ENCODE measurements around the gene SMIM7. TPM values are rescaled to one million over a fixed set of nuclear protein-coding genes. Genes with fewer than 3 reads are reported as not detected.
A peak's percentile ranks its signal among the peaks of the same experiment; 100 is the strongest.
"Not testable (repeated sequence)": the region's sequence is repeated elsewhere in the genome, so short reads cannot be mapped to it uniquely, and the experiment has no call there.

SMIM7 gene
- total and polyA plus RNA-seq, 4 experiments from 2014 or later: 59.6 to 94.1 (median 78.1) TPM

DNA sequence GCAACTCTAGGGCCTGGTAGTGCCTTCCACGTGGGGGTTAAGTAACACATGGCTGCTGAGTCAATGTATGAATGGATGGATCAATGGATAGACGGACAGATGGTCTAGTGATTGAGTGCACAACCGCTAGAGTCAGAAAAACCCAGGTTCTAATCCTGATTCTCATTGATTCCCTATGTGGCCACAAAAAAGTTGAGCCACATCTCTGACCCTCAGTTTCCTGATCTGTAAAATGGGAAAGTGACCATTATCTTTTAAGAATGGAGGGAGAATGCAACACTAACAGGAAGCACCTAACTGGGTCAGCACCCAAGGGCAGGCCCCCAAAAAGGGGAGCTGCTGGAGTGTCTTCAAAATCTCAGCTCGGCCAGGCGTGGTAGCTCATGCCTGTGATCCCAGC lies 2.6 kb downstream of the SMIM7 start:
- Mint-ChIP-seq H3K36me3 (peaks cover 30 to 57% of the 10 kb centered on the region in 2 donors), H3K27ac (peak overlapping the region in 2 of 7 donors; percentile 55 to 75), H3K9me3 (no peaks in the 10 kb centered on the region), H3K27me3 (no peaks in the 10 kb centered on the region), H3K4me1 (peaks cover 21 to 60% (median 38%) of the 10 kb centered on the region in 4 donors), H3K4me3 (peak overlapping the region in 4 of 8 donors; percentile 5 to 66 (median 49))
- ChIA-PET POLR2A (ENCODE audit: partially characterized antibody) (interaction anchor here (0.7 to 0.8 kb wide), 2 partner anchors 108 to 115 kb away, joined by 4 read pairs; partner anchors contain the start of gene CHERP), CTCF (ENCODE audit: partially characterized antibody) (interaction anchor here (0.5 to 1.0 kb wide), 2 partner anchors 26 to 161 kb away, joined by 3 read pairs; partner anchors contain the start of genes C19orf44 and CALR3)
- Histone ChIP-seq H3K4me3 (ENCODE audit: low read length in 2 of 2) (no peak overlapping the region), H3K36me3 (ENCODE audit: insufficient read depth, low read length) (peaks cover 52% of the 10 kb centered on the region), H3K27me3 (ENCODE audit: insufficient read depth, low read length) (no peaks in the 10 kb centered on the region), H3K4me1 (ENCODE audit: insufficient read depth, low read length) (peaks cover 33% of the 10 kb centered on the region), H3K9me3 (ENCODE audit: control insufficient read depth in 1 of 2, low read length in 2 of 2) (no peaks in the 10 kb centered on the region), H3K27ac (ENCODE audit: low read depth, low read length) (no peak overlapping the region)
- no peak for DNase-seq
- intact Hi-C loops (cut with micrococcal nuclease): no loop called here

DNA sequence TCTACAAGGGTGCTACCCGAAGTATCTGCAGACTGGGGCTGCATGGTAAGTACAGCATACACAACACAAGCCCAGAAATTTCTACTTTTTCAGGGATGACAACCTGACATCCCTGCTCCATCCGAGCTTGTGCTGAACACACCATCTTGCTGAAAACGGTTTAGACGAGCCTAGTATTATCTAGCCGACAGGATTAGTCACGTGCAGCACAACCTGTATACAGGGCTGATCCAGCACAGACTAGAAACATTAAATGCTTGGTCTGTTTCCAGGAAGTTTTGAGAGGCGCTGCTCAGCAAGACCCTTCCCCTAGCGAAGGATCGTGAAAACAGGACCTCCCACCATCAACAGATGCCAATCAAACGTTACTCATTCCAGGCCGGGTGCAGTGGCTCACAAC lies 4.2 kb downstream of the SMIM7 start:
- Histone ChIP-seq H3K36me3 (ENCODE audit: insufficient read depth, low read length) (peaks cover 68% of the 10 kb centered on the region), H3K27me3 (ENCODE audit: insufficient read depth, low read length) (no peaks in the 10 kb centered on the region), H3K4me1 (ENCODE audit: insufficient read depth, low read length) (peaks cover 27% of the 10 kb centered on the region), H3K4me3 (ENCODE audit: low read length in 2 of 2) (no peak overlapping the region), H3K27ac (ENCODE audit: low read depth, low read length) (no peak overlapping the region), H3K9me3 (ENCODE audit: control insufficient read depth in 1 of 2, low read length in 2 of 2) (no peaks in the 10 kb centered on the region)
- Mint-ChIP-seq H3K27me3 (no peaks in the 10 kb centered on the region), H3K9me3 (no peaks in the 10 kb centered on the region), H3K4me3 (no peak overlapping the region), H3K27ac (peak overlapping the region in 1 of 7 donors; percentile 46), H3K36me3 (peaks cover 44 to 70% of the 10 kb centered on the region in 2 donors), H3K4me1 (peaks cover 21 to 57% (median 30%) of the 10 kb centered on the region in 4 donors)
- DNase-seq: no peak
- intact Hi-C loops (cut with micrococcal nuclease): no loop called here
- ChIA-PET POLR2A (ENCODE audit: partially characterized antibody) (no interaction called here), CTCF (ENCODE audit: partially characterized antibody) (no interaction called here)

DNA sequence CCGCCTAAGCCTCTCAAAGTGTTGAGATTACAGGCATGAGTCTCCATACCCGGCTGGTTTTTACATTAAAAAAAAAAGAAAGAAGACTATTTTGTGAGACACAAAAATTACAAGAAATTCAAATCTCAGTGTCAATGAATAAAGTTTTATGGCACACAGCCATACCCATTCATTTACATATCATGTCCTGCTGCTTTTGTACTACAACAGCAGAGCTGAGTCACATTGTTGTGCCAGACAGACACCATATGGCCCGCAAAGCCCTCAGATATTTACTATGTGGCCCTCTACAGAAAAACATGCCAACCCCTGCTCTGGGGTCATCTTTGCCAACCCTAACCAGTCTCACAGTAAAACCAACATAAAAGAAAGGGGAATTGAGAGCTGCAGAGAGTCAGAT lies 5.3 kb downstream of the SMIM7 start:
- Mint-ChIP-seq H3K27ac (peak overlapping the region in 2 of 7 donors; percentile 27 to 82), H3K27me3 (no peaks in the 10 kb centered on the region), H3K9me3 (no peaks in the 10 kb centered on the region), H3K4me3 (no peak overlapping the region), H3K4me1 (peaks cover 23 to 56% (median 28%) of the 10 kb centered on the region in 4 donors), H3K36me3 (peaks cover 50 to 73% of the 10 kb centered on the region in 2 donors)
- Histone ChIP-seq H3K27me3 (ENCODE audit: insufficient read depth, low read length) (no peaks in the 10 kb centered on the region), H3K4me3 (ENCODE audit: low read length in 2 of 2) (no peak overlapping the region), H3K4me1 (ENCODE audit: insufficient read depth, low read length) (peaks cover 27% of the 10 kb centered on the region), H3K36me3 (ENCODE audit: insufficient read depth, low read length) (peaks cover 69% of the 10 kb centered on the region), H3K27ac (ENCODE audit: low read depth, low read length) (no peak overlapping the region), H3K9me3 (ENCODE audit: control insufficient read depth in 1 of 2, low read length in 2 of 2) (no peaks in the 10 kb centered on the region)
- DNase-seq: no peak
- ChIA-PET CTCF (ENCODE audit: partially characterized antibody) (no interaction called here), POLR2A (ENCODE audit: partially characterized antibody) (no interaction called here)
- intact Hi-C loops (cut with micrococcal nuclease): no loop called here

DNA sequence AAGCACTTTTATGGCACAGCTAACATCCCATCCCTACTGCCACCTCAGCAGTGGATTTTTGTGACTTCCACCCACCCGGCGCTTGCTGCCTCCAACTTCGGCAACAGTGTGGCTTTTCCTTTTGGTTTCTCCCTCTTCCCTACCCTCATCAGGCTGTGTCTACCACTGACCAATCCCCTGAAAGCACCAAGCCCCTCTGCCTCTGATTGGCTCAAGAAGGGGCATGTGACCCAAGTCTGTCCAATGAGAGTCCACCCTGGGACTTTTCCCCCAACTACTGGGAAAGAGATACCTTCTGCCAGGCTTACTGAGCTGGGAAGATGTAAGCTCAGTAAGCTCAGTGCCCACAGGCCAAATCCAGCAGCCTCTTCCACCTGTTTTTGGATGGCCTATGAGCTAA lies 5.8 kb downstream of the SMIM7 start:
- H3K36me3 ChIP-seq (ENCODE audit: insufficient read depth, low read length): peaks cover 69% of the 10 kb centered on the region
- POLR2A ChIA-PET (ENCODE audit: partially characterized antibody): no interaction called here
- H3K27ac Mint-ChIP-seq: no peak overlapping the region

DNA sequence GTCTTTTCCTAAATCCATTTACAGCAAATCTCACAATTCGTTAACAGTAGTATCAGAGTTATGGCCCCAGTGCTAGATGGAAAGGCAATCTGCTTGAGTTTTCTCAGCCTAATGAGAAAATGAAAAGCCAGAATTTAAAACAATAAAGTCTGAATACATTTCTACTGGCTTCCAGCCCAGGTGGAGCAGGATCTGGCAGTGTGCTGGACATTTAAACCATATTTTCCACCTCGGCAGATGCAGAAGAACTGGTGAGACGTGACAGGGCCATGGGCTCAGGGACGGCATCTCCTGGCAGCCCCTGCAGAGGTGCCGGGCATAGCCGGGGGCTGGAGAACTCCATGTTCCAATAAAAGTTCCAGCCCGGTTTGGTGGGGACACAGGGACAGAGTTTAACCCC lies 7.1 kb downstream of the SMIM7 start:
- Mint-ChIP-seq H3K9me3 (no peaks in the 10 kb centered on the region), H3K4me3 (no peak overlapping the region), H3K27ac (peak overlapping the region in 2 of 7 donors; percentile 9 to 48), H3K27me3 (no peaks in the 10 kb centered on the region), H3K36me3 (peaks cover 48 to 74% of the 10 kb centered on the region in 2 donors), H3K4me1 (peaks cover 15 to 46% (median 19%) of the 10 kb centered on the region in 4 donors)
- POLR2A ChIA-PET (ENCODE audit: partially characterized antibody): no interaction called here
- H3K27me3 ChIP-seq (ENCODE audit: insufficient read depth, low read length): no peaks in the 10 kb centered on the region
- H3K9me3 ChIP-seq (ENCODE audit: control insufficient read depth in 1 of 2, low read length in 2 of 2): no peaks in the 10 kb centered on the region
- intact Hi-C loops (cut with micrococcal nuclease): no loop called here
- CTCF ChIA-PET (ENCODE audit: partially characterized antibody): no interaction called here
- no peak overlapping the region for H3K4me3 ChIP-seq (ENCODE audit: low read length in 2 of 2)
- H3K27ac ChIP-seq (ENCODE audit: low read depth, low read length): no peak overlapping the region
- DNase-seq: no peak
- H3K36me3 ChIP-seq (ENCODE audit: insufficient read depth, low read length): peaks cover 71% of the 10 kb centered on the region
- peaks cover 10% of the 10 kb centered on the region for H3K4me1 ChIP-seq (ENCODE audit: insufficient read depth, low read length)

More for the DNA sequence above, 5.8 kb downstream of the SMIM7 start:
- Histone ChIP-seq H3K4me1 (ENCODE audit: insufficient read depth, low read length) (peaks cover 23% of the 10 kb centered on the region), H3K4me3 (ENCODE audit: low read length in 2 of 2) (no peak overlapping the region), H3K27me3 (ENCODE audit: insufficient read depth, low read length) (no peaks in the 10 kb centered on the region), H3K9me3 (ENCODE audit: control insufficient read depth in 1 of 2, low read length in 2 of 2) (no peaks in the 10 kb centered on the region), H3K27ac (ENCODE audit: low read depth, low read length) (no peak overlapping the region)
- Mint-ChIP-seq H3K9me3 (no peaks in the 10 kb centered on the region), H3K4me1 (peaks cover 23 to 54% (median 26%) of the 10 kb centered on the region in 4 donors), H3K36me3 (peaks cover 53 to 73% of the 10 kb centered on the region in 2 donors), H3K4me3 (no peak overlapping the region), H3K27me3 (no peaks in the 10 kb centered on the region)
- CTCF ChIA-PET (ENCODE audit: partially characterized antibody): no interaction called here
- no peak for DNase-seq
- intact Hi-C loops (cut with micrococcal nuclease): no loop called here

DNA sequence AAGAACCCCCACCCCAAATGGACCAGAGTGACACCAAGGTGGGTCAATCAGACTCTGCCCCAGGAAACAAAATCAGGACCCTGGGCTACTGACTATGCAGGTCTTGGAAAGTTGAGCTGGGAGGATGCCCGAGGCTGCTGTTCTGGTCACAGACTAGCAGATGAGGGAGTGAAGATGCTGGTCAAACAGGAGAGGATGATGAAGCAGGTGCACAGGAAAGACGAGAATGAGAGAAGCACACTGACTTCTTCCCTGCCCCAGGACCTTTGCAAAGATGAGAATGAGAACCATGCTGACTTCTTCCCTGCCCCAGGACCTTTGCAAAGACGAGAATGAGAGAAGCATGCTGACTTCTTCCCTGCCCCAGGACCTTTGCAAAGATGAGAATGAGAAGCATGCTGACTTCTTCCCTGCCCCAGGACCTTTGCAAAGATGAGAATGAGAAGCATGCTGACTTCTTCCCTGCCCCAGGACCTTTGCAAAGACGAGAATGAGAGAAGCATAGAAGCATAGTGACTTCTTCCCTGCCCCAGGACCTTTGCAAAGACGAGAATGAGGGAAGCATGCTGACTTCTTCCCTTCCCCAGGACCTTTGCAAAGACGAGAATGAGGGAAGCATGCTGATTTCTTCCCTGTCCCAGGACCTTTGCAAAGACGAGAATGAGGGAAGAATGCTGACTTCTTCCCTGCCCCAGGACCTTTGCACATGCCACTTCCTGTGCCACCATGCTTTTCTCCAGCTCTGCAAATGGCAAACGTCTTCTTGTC lies 8.3 kb downstream of the SMIM7 start:
- H3K9me3 ChIP-seq (ENCODE audit: control insufficient read depth in 1 of 2, low read length in 2 of 2); H3K27me3 Mint-ChIP-seq; DNase-seq; H3K27me3 ChIP-seq (ENCODE audit: insufficient read depth, low read length); POLR2A ChIA-PET (ENCODE audit: partially characterized antibody); CTCF ChIA-PET (ENCODE audit: partially characterized antibody); H3K4me1 ChIP-seq (ENCODE audit: insufficient read depth, low read length); H3K9me3 Mint-ChIP-seq; H3K27ac ChIP-seq (ENCODE audit: low read depth, low read length); H3K4me3 ChIP-seq (ENCODE audit: low read length in 2 of 2); intact Hi-C loops (cut with micrococcal nuclease): not testable (repeated sequence)
- Mint-ChIP-seq H3K36me3 (peaks cover 43 to 73% of the 10 kb centered on the region in 2 donors), H3K27ac (peak overlapping the region in 4 of 7 donors; percentile 4 to 70 (median 51)), H3K4me1 (peaks cover 6 to 36% (median 13%) of the 10 kb centered on the region in 4 donors), H3K4me3 (peak overlapping the region in 1 of 8 donors; percentile 27)
- peaks cover 67% of the 10 kb centered on the region for H3K36me3 ChIP-seq (ENCODE audit: insufficient read depth, low read length)

DNA sequence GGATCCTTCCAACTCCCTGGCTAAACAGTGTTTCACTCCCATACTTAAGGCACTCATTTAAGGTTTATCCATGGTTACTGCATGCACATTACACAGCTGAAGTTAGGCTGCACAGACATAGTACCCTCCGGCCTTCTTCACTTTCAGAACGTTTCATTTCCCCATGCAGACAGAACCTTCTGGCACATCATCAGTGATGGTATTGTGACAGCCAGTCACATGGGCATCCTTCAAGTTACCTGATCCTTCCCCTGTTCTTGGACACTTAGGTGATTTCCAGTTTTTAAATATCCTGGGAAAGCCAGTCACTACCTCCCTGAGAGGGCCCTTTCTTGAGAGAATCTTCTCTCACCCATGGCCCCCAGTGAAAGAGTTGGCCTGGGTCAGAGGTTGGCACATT lies 9.1 kb downstream of the SMIM7 start:
- Histone ChIP-seq H3K27me3 (ENCODE audit: insufficient read depth, low read length) (no peaks in the 10 kb centered on the region), H3K27ac (ENCODE audit: low read depth, low read length) (no peak overlapping the region), H3K4me1 (ENCODE audit: insufficient read depth, low read length) (no peaks in the 10 kb centered on the region), H3K4me3 (ENCODE audit: low read length in 2 of 2) (no peak overlapping the region), H3K9me3 (ENCODE audit: control insufficient read depth in 1 of 2, low read length in 2 of 2) (no peaks in the 10 kb centered on the region), H3K36me3 (ENCODE audit: insufficient read depth, low read length) (peaks cover 66% of the 10 kb centered on the region)
- Mint-ChIP-seq H3K9me3 (no peaks in the 10 kb centered on the region), H3K27ac (peak overlapping the region in 3 of 7 donors; percentile 30 to 60 (median 57)), H3K4me3 (no peak overlapping the region), H3K27me3 (no peaks in the 10 kb centered on the region), H3K4me1 (peaks cover 3 to 28% (median 11%) of the 10 kb centered on the region in 4 donors), H3K36me3 (peaks cover 47 to 69% of the 10 kb centered on the region in 2 donors)
- CTCF ChIA-PET (ENCODE audit: partially characterized antibody): no interaction called here
- intact Hi-C loops (cut with micrococcal nuclease): no loop called here
- POLR2A ChIA-PET (ENCODE audit: partially characterized antibody): no interaction called here
- DNase-seq: no peak

Measured in CD4-positive, alpha-beta memory T cell (primary cell).